Mesenchymal stem cell (in vitro differentiated cells and primary cell): ENCODE results near the gene PRRC2A.

Experiments used
- DNase-seq: peaks from one replicate; pipeline ENCODE4 v3.0.0-alpha.2; 2013
- H2AFZ ChIP-seq: one replicate; pipeline ENCODE4 v1.6.1; 2013; ENCODE audit warnings: low read depth, mild to moderate bottlenecking, control low read depth, inconsistent platforms, low read length, moderate library complexity
- H2AK5ac ChIP-seq: 2 replicates; pipeline ENCODE4 v1.6.1; 2013; ENCODE audit warnings: low read length, moderate library complexity, mild to moderate bottlenecking, inconsistent platforms; ENCODE audit not compliant: severe bottlenecking
- H2BK120ac ChIP-seq: one replicate; pipeline ENCODE4 v1.6.1; 2013; ENCODE audit warnings: low read depth, mild to moderate bottlenecking, inconsistent platforms, low read length, moderate library complexity
- H2BK12ac ChIP-seq, 2 experiments: one replicate each; pipeline ENCODE4 v1.6.1; 2013; ENCODE audit warnings: inconsistent platforms in 2 of 2, low read length in 2 of 2, mild to moderate bottlenecking in 2 of 2, moderate library complexity in 2 of 2, control low read depth in 1 of 2
- H2BK15ac ChIP-seq: one replicate; pipeline ENCODE4 v1.6.1; 2013; ENCODE audit warnings: mild to moderate bottlenecking, low read depth, inconsistent platforms; ENCODE audit not compliant: poor library complexity, severe bottlenecking
- H2BK5ac ChIP-seq: 2 replicates; pipeline ENCODE4 v1.6.1; 2013; ENCODE audit warnings: low read depth, mild to moderate bottlenecking, low read length, control low read depth, inconsistent platforms; ENCODE audit not compliant: poor library complexity, severe bottlenecking
- H3K14ac ChIP-seq, 2 experiments: one replicate each; pipeline ENCODE4 v1.6.1; 2013; ENCODE audit warnings: inconsistent platforms in 2 of 2, low read length in 2 of 2, control low read depth in 1 of 2, mild to moderate bottlenecking in 1 of 2, moderate library complexity in 1 of 2
- H3K18ac ChIP-seq, 2 experiments: one replicate each; pipeline ENCODE4 v1.6.1; 2013; ENCODE audit warnings: inconsistent platforms in 2 of 2, low read length in 2 of 2, control low read depth in 1 of 2, low read depth in 1 of 2, mild to moderate bottlenecking in 1 of 2
- H3K23ac ChIP-seq, 2 experiments: one replicate each; pipeline ENCODE4 v1.6.1; 2013; ENCODE audit warnings: inconsistent platforms in 2 of 2, low read length in 2 of 2, mild to moderate bottlenecking in 2 of 2, moderate library complexity in 2 of 2, control low read depth in 1 of 2
- H3K27ac ChIP-seq: 2 replicates; pipeline ENCODE4 v1.5.1; 2013; ENCODE audit warnings: mild to moderate bottlenecking, moderate library complexity, low read length, control low read depth, inconsistent platforms; ENCODE audit not compliant: poor library complexity, severe bottlenecking
- H3K27me3 ChIP-seq, 2 experiments: 2 replicates each; pipeline versions ENCODE4 v1.6.1 to v1.7.0; 2013; ENCODE audit warnings: low read length in 2 of 2, mild to moderate bottlenecking in 2 of 2, moderate library complexity in 2 of 2, control low read depth in 1 of 2, inconsistent platforms in 1 of 2; ENCODE audit not compliant: control insufficient read depth in 1 of 2, insufficient read depth in 1 of 2
- H3K36me3 ChIP-seq, 2 experiments: 2 replicates each; pipeline versions ENCODE4 v1.6.1 to v1.7.0; 2013; ENCODE audit warnings: low read length in 2 of 2, control low read depth in 1 of 2, inconsistent platforms in 1 of 2, low read depth in 1 of 2, mild to moderate bottlenecking in 1 of 2; ENCODE audit not compliant: insufficient read depth in 2 of 2, control insufficient read depth in 1 of 2
- H3K4ac ChIP-seq, 2 experiments: one replicate each; pipeline ENCODE4 v1.6.1; 2013; ENCODE audit warnings: inconsistent platforms in 2 of 2, low read length in 2 of 2, mild to moderate bottlenecking in 2 of 2, moderate library complexity in 2 of 2, control low read depth in 1 of 2, low read depth in 1 of 2
- H3K4me1 ChIP-seq: 2 replicates; pipeline ENCODE4 v1.6.1; 2013; ENCODE audit warnings: low read depth, low read length, control low read depth; ENCODE audit not compliant: control insufficient read depth, insufficient read depth
- H3K4me2 ChIP-seq: 2 replicates; pipeline ENCODE4 v1.6.1; 2013; ENCODE audit warnings: low read length, mild to moderate bottlenecking, inconsistent platforms; ENCODE audit not compliant: poor library complexity, severe bottlenecking
- H3K4me3 ChIP-seq, 2 experiments: 2 replicates each; pipeline versions ENCODE4 v1.5.1 to v1.7.0; 2013; ENCODE audit warnings: low read length in 2 of 2, mild to moderate bottlenecking in 2 of 2, control low read depth in 1 of 2, low read depth in 1 of 2; ENCODE audit not compliant: insufficient read depth in 1 of 2
- H3K79me1 ChIP-seq: replicated peaks from 2 replicates; pipeline ENCODE4 v1.6.1; 2013; ENCODE audit warnings: mild to moderate bottlenecking, control low read depth, low read length, inconsistent platforms; ENCODE audit not compliant: poor library complexity, severe bottlenecking
- H3K9ac ChIP-seq: 2 replicates; pipeline ENCODE4 v1.7.0; 2013; ENCODE audit warnings: mild to moderate bottlenecking, low read length, moderate library complexity
- H3K9me3 ChIP-seq: 2 replicates; pipeline ENCODE4 v1.7.0; 2013; ENCODE audit warnings: mild to moderate bottlenecking, low read length; ENCODE audit not compliant: control insufficient read depth
- H4K8ac ChIP-seq: one replicate; pipeline ENCODE4 v1.6.1; 2013; ENCODE audit warnings: inconsistent platforms, mild to moderate bottlenecking, low read length, moderate library complexity
- H4K91ac ChIP-seq: one replicate; pipeline ENCODE4 v1.6.1; 2013; ENCODE audit warnings: mild to moderate bottlenecking, low read length, inconsistent platforms
- WGBS: methylation state at CpG from one replicate; pipeline ENCODE4 v1.1.7; 2013; ENCODE audit warnings: mixed read lengths; 5-methylcytosine and 5-hydroxymethylcytosine counted together

PRRC2A gene

GRCh38 chr6:31645325-31645724 lies 24.8 kb downstream of the PRRC2A start:
- peaks cover 5% of the 10 kb centered on the region for H3K4me1 ChIP-seq
- no peak overlapping the region for H2BK12ac ChIP-seq
- no peak overlapping the region for H2AFZ ChIP-seq

GRCh38 chr6:31651602-31652191 lies 31.2 kb downstream of the PRRC2A start:
- Histone ChIP-seq H2AK5ac (peak overlapping the region; percentile 75), H3K14ac (peak overlapping the region in 1 of 2 experiments; percentile 63), H3K23ac (peak overlapping the region in 1 of 2 experiments; percentile 65), H4K8ac (peak overlapping the region; percentile 73), H3K4ac (peak overlapping the region; percentile 57 to 93), H2BK15ac (peak overlapping the region; percentile 85), H3K27me3 (no peaks in the 10 kb centered on the region), H3K9me3 (no peaks in the 10 kb centered on the region), H4K91ac (peak overlapping the region; percentile 94), H3K4me1 (peaks cover 12% of the 10 kb centered on the region), H3K27ac (peak overlapping the region; percentile 93), H2BK12ac (no peak overlapping the region), H3K9ac (peak overlapping the region; percentile 99), H3K79me1 (peaks cover 28% of the 10 kb centered on the region), H3K4me3 (peak overlapping the region; percentile 80 to 88), H3K4me2 (peak overlapping the region; percentile 15), H2BK5ac (no peak overlapping the region), H2BK120ac (peak overlapping the region; percentile 51), H2AFZ (peak overlapping the region; percentile 64), H3K18ac (peak overlapping the region; percentile 88 to 98), H3K36me3 (peaks cover 29 to 52% of the 10 kb centered on the region in 2 experiments)
- no peak for DNase-seq
- WGBS: 7% methylated on average over 28 of the region's 29 CpGs

More at GRCh38 chr6:31645325-31645724, 24.8 kb downstream of the PRRC2A start:
- Histone ChIP-seq H2BK120ac (no peak overlapping the region), H2AK5ac (no peak overlapping the region), H3K79me1 (peaks cover 47% of the 10 kb centered on the region), H3K27me3 (no peaks in the 10 kb centered on the region), H3K23ac (no peak overlapping the region), H3K14ac (no peak overlapping the region), H3K9ac (no peak overlapping the region), H2BK5ac (no peak overlapping the region), H3K4ac (no peak overlapping the region), H3K27ac (no peak overlapping the region), H3K36me3 (peaks cover 82 to 88% of the 10 kb centered on the region in 2 experiments), H4K8ac (no peak overlapping the region), H4K91ac (no peak overlapping the region), H2BK15ac (no peak overlapping the region), H3K4me3 (peak overlapping the region in 1 of 2 experiments; percentile 35), H3K4me2 (no peak overlapping the region), H3K9me3 (no peaks in the 10 kb centered on the region), H3K18ac (no peak overlapping the region)
- DNase-seq: no peak
- WGBS: over 99% methylated on average over 9 of the region's 9 CpGs

GRCh38 chr6:31652925-31653724 lies 32.6 kb downstream of the PRRC2A start:
- Histone ChIP-seq H2BK15ac (peak overlapping the region; percentile 76), H3K23ac (peak overlapping the region in 1 of 2 experiments; percentile 63), H2AFZ (no peak overlapping the region), H3K9me3 (no peaks in the 10 kb centered on the region), H4K8ac (peak overlapping the region; percentile 59), H2BK12ac (peak overlapping the region in 1 of 2 experiments; percentile 65), H3K79me1 (peaks cover 21% of the 10 kb centered on the region), H3K18ac (peak overlapping the region; percentile 65 to 98), H3K27me3 (no peaks in the 10 kb centered on the region), H2BK120ac (no peak overlapping the region), H3K4me2 (peak overlapping the region; percentile 92), H3K4ac (peak overlapping the region; percentile 54 to 94), H2BK5ac (peak overlapping the region; percentile 50), H3K4me3 (peak overlapping the region; percentile 62 to 88), H3K9ac (peak overlapping the region; percentile 99), H2AK5ac (peak overlapping the region; percentile 73), H3K36me3 (peaks cover 24 to 52% of the 10 kb centered on the region in 2 experiments), H3K14ac (peak overlapping the region in 1 of 2 experiments; percentile 86), H3K27ac (peak overlapping the region; percentile 93), H4K91ac (peak overlapping the region; percentile 61), H3K4me1 (peaks cover 12% of the 10 kb centered on the region)
- peak; percentile 96 for DNase-seq
- 14% methylated on average over 32 of the region's 37 CpGs for WGBS
